GM21423 (cell line): ENCODE results near the gene ZNF416.
A peak's percentile ranks its signal among the peaks of the same experiment; 100 is the strongest.

Experiments used
- ATAC-seq: cut with Tn5 transposase; IDR thresholded peaks from one replicate; pipeline ENCODE4 v1.9.1; 2021; ENCODE audit warnings: mild to moderate bottlenecking, moderate library complexity; ENCODE audit not compliant: unreplicated experiment

The ZNF416 gene

GRCh38 chr19:57559404-57560025, 19.2 kb downstream of the ZNF416 start, which contains the start of gene ZNF550:
Gene ZNF550, minus strand, starts transcription at chr19:57559863. Its CDS starts 181 bp downstream, at chr19:57559682.
- ATAC-seq = peak; percentile 97

GRCh38 chr19:57559008-57559403, 19.7 kb downstream of the ZNF416 start:
- ATAC-seq = peak; percentile 25

- ATAC-seq = no peak
Measured at GRCh38 chr19:57558525-57558924, 20.2 kb downstream of the ZNF416 start.

GRCh38 chr19:57557659-57558058, 21.1 kb downstream of the ZNF416 start:
- ATAC-seq = no peak

- no peak for ATAC-seq
Measured at GRCh38 chr19:57552432-57552831, 26.3 kb downstream of the ZNF416 start.

- ATAC-seq = no peak
Measured at GRCh38 chr19:57546513-57546912, 32.2 kb downstream of the ZNF416 start.

- ATAC-seq = no peak
Measured at GRCh38 chr19:57537953-57538547, 40.7 kb downstream of the ZNF416 start.

GRCh38 chr19:57527136-57527881, 51.4 kb downstream of the ZNF416 start, which contains the start of gene ZNF549:
Gene ZNF549, plus strand, starts transcription at chr19:57527356. Its CDS starts 218 bp downstream, at chr19:57527574.
- peak; percentile 98 for ATAC-seq
